ENCODE results near the gene KRTAP9-6.
"Not testable (repeated sequence)": the region's sequence is repeated elsewhere in the genome, so short reads cannot be mapped to it uniquely, and the experiment has no call there.

Gene KRTAP9-6

GRCh38 chr17:41246995-41247787 lies 18.0 kb upstream of the KRTAP9-6 start:
- not testable (repeated sequence) for DNase-seq (ENCODE audit: low read depth in 2 of 2); H3K4me3 ChIP-seq (replicated peaks in 1 of 2; ENCODE audit: low read depth in 2 of 2, low read length in 2 of 2)

GRCh38 chr17:41249637-41250240 lies 15.4 kb upstream of the KRTAP9-6 start, which contains the start of gene KRTAP9-4:
Gene KRTAP9-4 (plus strand): TSS chr17:41249687. CDS start chr17:41249721, 34 bp downstream.
- not testable (repeated sequence) for H3K4me3 ChIP-seq (replicated peaks in 1 of 2; ENCODE audit: low read depth in 2 of 2, low read length in 2 of 2); DNase-seq (ENCODE audit: low read depth in 2 of 2)

GRCh38 chr17:41251261-41251660 lies 13.9 kb upstream of the KRTAP9-6 start:
- no peak for DNase-seq (ENCODE audit: low read depth in 2 of 2)
- no peak for TF ChIP-seq CTCF (IDR thresholded peaks at IDR 0.05; ENCODE audit: low read depth, low read length)
- no peak overlapping the region for H3K4me3 ChIP-seq (replicated peaks in 1 of 2; ENCODE audit: low read depth in 2 of 2, low read length in 2 of 2)

- TF ChIP-seq CTCF (IDR thresholded peaks at IDR 0.05; ENCODE audit: low read depth, low read length) = no peak
- DNase-seq (ENCODE audit: low read depth in 2 of 2) = no peak
- no peak overlapping the region for H3K4me3 ChIP-seq (replicated peaks in 1 of 2; ENCODE audit: low read depth in 2 of 2, low read length in 2 of 2)
Observed at GRCh38 chr17:41254861-41255260, 10.3 kb upstream of the KRTAP9-6 start.

- DNase-seq (ENCODE audit: low read depth in 2 of 2) = not testable (repeated sequence)
Observed at GRCh38 chr17:41255381-41256290, 9.5 kb upstream of the KRTAP9-6 start, which contains the start of gene KRTAP9-9. Gene KRTAP9-9 (plus strand): TSS chr17:41255384.

GRCh38 chr17:41256291-41256685 lies 8.9 kb upstream of the KRTAP9-6 start:
- TF ChIP-seq CTCF (IDR thresholded peaks at IDR 0.05; ENCODE audit: low read depth, low read length) = no peak
- H3K4me3 ChIP-seq (replicated peaks in 1 of 2; ENCODE audit: low read depth in 2 of 2, low read length in 2 of 2) = no peak overlapping the region
- no peak for DNase-seq (ENCODE audit: low read depth in 2 of 2)

More at GRCh38 chr17:41255381-41256290, 9.5 kb upstream of the KRTAP9-6 start, which contains the start of gene KRTAP9-9:
- H3K4me3 ChIP-seq (replicated peaks in 1 of 2; ENCODE audit: low read depth in 2 of 2, low read length in 2 of 2) = not testable (repeated sequence)

- H3K4me3 ChIP-seq (replicated peaks in 1 of 2; ENCODE audit: low read depth in 2 of 2, low read length in 2 of 2) = no peak overlapping the region
- no peak for TF ChIP-seq CTCF (IDR thresholded peaks at IDR 0.05; ENCODE audit: low read depth, low read length)
- DNase-seq (ENCODE audit: low read depth in 2 of 2) = no peak
Observed at GRCh38 chr17:41258406-41258805, 6.8 kb upstream of the KRTAP9-6 start.

- no peak for TF ChIP-seq CTCF (IDR thresholded peaks at IDR 0.05; ENCODE audit: low read depth, low read length)
- DNase-seq (ENCODE audit: low read depth in 2 of 2) = no peak
Observed at GRCh38 chr17:41263212-41263611, 2.0 kb upstream of the KRTAP9-6 start.

More at GRCh38 chr17:41263212-41263611, 2.0 kb upstream of the KRTAP9-6 start:
- H3K4me3 ChIP-seq (replicated peaks in 1 of 2; ENCODE audit: low read depth in 2 of 2, low read length in 2 of 2) = no peak overlapping the region
